Measurements from ENCODE around the gene LIPE. TPM values are rescaled to one million over a fixed set of nuclear protein-coding genes. Genes with fewer than 3 reads are reported as not detected.
A peak's percentile ranks its signal among the peaks of the same experiment; 100 is the strongest.

Gene LIPE
- total and polyA plus RNA-seq, 12 donors: 39.4 to 109 (median 55.0) TPM

DNA sequence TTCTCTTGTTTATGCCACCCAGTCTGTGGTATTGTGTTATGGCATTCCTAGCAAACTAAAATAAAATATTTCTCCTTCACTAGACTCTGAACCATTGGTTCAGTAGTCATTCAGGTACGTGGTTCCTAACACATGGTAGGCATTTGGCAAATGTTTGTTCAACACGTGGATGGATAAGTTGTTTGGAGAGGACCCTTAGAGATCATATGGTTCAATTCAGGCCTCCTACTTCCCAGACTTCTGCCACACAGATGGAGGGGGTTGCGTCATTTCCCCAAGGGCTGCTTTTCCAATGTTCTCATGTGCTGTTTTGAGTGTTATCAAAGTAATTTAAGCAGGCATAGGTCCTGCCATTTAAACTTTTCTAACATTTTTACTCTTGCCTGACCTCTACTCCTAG lies 8.8 kb upstream of the LIPE start:
- DNase-seq (no peak), ATAC-seq (no peak)
- Histone ChIP-seq H3K36me3 (no peaks in the 10 kb centered on the region), H3K4me1 (peaks cover 7 to 61% (median 31%) of the 10 kb centered on the region in 9 donors), H3K4me3 (no peak overlapping the region), H3K27me3 (no peaks in the 10 kb centered on the region), H3K27ac (peak overlapping the region in 4 of 10 donors; percentile 17 to 89 (median 36)), H3K9me3 (no peaks in the 10 kb centered on the region)
- TF ChIP-seq, protein P1, sequence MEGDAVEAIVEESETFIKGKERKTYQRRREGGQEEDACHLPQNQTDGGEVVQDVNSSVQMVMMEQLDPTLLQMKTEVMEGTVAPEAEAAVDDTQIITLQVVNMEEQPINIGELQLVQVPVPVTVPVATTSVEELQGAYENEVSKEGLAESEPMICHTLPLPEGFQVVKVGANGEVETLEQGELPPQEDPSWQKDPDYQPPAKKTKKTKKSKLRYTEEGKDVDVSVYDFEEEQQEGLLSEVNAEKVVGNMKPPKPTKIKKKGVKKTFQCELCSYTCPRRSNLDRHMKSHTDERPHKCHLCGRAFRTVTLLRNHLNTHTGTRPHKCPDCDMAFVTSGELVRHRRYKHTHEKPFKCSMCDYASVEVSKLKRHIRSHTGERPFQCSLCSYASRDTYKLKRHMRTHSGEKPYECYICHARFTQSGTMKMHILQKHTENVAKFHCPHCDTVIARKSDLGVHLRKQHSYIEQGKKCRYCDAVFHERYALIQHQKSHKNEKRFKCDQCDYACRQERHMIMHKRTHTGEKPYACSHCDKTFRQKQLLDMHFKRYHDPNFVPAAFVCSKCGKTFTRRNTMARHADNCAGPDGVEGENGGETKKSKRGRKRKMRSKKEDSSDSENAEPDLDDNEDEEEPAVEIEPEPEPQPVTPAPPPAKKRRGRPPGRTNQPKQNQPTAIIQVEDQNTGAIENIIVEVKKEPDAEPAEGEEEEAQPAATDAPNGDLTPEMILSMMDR (IDR thresholded peaks at IDR 0.05): no peak
- intact Hi-C loops (cut with DNase I): loop anchor here in 3 of 10 donors (5.0 to 10.0 kb wide), 2 partner anchors 39 to 191 kb away; partner anchors contain the start of gene GSK3A (in 1 of the 3)
- 56 to 73% methylated on average over 3 of the region's 3 CpGs for WGBS, 2 donors

DNA sequence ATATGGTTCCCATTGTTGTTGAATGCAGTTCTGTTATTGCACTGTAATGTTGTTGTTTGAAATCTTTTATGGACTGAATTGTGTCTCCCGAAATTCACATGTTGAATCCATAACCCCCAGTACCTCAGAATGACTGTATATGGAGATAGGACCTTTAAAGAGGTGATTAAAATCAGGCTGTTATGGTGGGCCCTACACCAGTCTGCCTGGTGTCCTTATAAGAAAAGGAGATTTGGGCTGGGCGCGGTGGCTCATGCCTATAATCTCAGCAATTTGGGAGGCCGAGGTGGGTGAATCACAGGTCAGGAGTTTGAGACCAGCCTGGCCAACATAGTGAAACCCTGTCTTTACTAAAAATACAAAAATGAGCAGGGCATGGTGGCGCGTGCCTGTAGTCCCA lies 8.1 kb upstream of the LIPE start:
- intact Hi-C loops (cut with DNase I): loop anchor here in 3 of 10 donors (5.0 to 10.0 kb wide), 2 partner anchors 38 to 191 kb away; partner anchors contain the start of gene GSK3A (in 1 of the 3)
- H3K36me3 ChIP-seq: no peaks in the 10 kb centered on the region
- no peak overlapping the region for H3K4me3 ChIP-seq
- no peak for DNase-seq
- ATAC-seq: no peak
- TF ChIP-seq, protein P1 (IDR thresholded peaks at IDR 0.05): no peak
- H3K27me3 ChIP-seq: no peaks in the 10 kb centered on the region
- WGBS, 2 donors: 94 to 96% methylated on average over 6 of the region's 6 CpGs
- H3K9me3 ChIP-seq: no peaks in the 10 kb centered on the region
- peak overlapping the region in 3 of 10 donors; percentile 18 to 89 (median 82) for H3K27ac ChIP-seq
- peaks cover 7 to 56% (median 24%) of the 10 kb centered on the region in 9 donors for H3K4me1 ChIP-seq

DNA sequence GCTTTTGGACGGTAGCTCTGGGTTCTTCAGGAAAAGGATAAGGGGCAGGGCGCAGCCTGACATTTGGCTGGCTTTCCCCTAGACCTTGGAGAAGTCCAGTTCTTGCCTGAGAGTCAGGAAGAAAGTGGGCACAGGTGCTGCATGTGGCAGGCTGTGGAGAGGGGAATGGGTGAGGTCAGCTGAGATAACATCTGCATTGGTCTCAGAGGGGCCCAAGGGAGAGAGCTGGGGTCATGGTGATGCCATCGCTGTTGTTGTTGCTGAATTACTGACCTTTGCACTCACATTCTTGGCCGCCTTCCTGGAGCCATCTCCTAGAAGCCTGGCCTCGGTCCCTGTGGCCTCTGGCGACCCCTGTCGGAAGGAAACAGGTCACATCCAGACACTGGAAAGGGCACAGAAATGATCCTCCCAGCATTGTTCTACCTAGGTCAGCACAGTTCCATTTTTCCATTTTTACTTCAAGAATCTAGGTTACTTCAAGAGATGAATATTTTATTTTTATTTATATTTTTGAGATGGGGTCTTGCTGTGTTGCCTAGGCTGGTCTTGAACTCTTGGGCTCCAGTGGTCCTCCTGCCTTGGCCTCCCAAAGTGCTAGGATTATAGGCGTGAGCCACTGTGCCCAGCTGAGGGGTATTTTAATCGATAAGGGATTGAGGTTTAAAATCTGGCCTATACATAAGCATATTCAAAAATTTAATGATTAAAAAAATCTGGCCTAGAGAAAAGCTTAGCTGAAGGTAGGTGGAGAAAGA lies 6.5 kb upstream of the LIPE start:
- Histone ChIP-seq H3K4me3 (peak overlapping the region in 1 of 10 donors; percentile 11), H3K27ac (peak overlapping the region; percentile 46 to 89 (median 62)), H3K9me3 (no peaks in the 10 kb centered on the region), H3K36me3 (no peaks in the 10 kb centered on the region), H3K4me1 (peaks cover 6 to 50% (median 20%) of the 10 kb centered on the region in 9 donors), H3K27me3 (no peaks in the 10 kb centered on the region)
- WGBS, 2 donors: 28 to 34% methylated on average over 9 of the region's 9 CpGs
- TF ChIP-seq, protein P1 (IDR thresholded peaks at IDR 0.05): peak; percentile 49 to 84 (median 77)
- ATAC-seq (peak; percentile 89 to 95 (median 92)), DNase-seq (peak; percentile 86 to 92)
- intact Hi-C loops (cut with DNase I): loop anchor here in 2 of 10 donors (5.0 to 10.0 kb wide), 2 partner anchors 46 to 189 kb away; partner anchors contain the start of gene GSK3A (in 1 of the 2)

DNA sequence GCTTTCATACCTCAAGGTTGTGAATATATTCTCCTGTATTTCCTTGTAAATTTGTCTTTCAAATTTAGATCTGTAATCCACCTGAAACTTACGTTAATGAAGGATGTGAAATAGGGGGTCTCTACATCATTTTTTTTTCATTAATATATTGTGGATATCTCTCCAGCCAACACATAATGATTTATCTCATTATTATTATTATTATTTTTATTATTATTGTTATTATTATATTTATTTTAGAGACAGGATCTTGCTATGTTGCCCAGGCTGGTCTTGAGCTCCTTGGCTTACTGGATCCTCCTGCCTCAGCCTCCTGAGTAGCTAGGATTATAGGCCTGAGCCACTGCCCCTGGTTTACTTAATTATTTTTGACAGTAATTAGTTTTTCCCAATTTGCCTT lies 4.3 kb upstream of the LIPE start:
- H3K4me3 ChIP-seq: no peak overlapping the region
- DNase-seq (no peak), ATAC-seq (no peak)
- 94 to 96% methylated on average over 1 of the region's 1 CpG for WGBS, 2 donors
- TF ChIP-seq, protein P1 (IDR thresholded peaks at IDR 0.05): no peak
- intact Hi-C loops (cut with DNase I): loop anchor here in 2 of 10 donors (5.0 to 10.0 kb wide), 2 partner anchors 44 to 187 kb away; partner anchors contain the start of gene GSK3A (in 1 of the 2)
- H3K4me1 ChIP-seq: peaks cover 6 to 58% (median 20%) of the 10 kb centered on the region in 9 donors
- H3K27ac ChIP-seq: no peak overlapping the region
- H3K27me3 ChIP-seq: no peaks in the 10 kb centered on the region
- no peaks in the 10 kb centered on the region for H3K9me3 ChIP-seq
- no peaks in the 10 kb centered on the region for H3K36me3 ChIP-seq
